Endothelial cell of umbilical vein (primary cell): Measurements from ENCODE around the gene PKP4. TPM values are rescaled to one million over a fixed set of nuclear protein-coding genes. Genes with fewer than 3 reads are reported as not detected.

Experiments
- BruUV-seq: library from RNA; stranded (reverse); fragments of 400-500 nt; replicated peaks from 2 replicates; lab custom pipeline; 2021; lab: Mats Ljungman, UMichigan
- CTCF ChIA-PET: fragments of 300-600, 350-600 bp; sonication (Branson Sonifier 250); formaldehyde crosslinking; loops from one replicate; lab custom pipeline; 2021; ENCODE audit warnings: antibody characterized with exemption, inconsistent platforms; lab: Charles Lee
- POLR2A ChIA-PET: fragments of 300-600, 350-600 bp; sonication (Branson Sonifier 250); formaldehyde crosslinking; loops from one replicate; lab custom pipeline; 2021; ENCODE audit warnings: antibody characterized with exemption, inconsistent platforms; lab: Charles Lee
- DNase-seq: peaks from one replicate; pipeline ENCODE4 v3.0.0-alpha.2; 2011; ENCODE audit warnings: low read depth, low spot score
- FAIRE-seq: peaks from 2 replicates; lab custom pipeline; 2011; peaks lifted over from hg19 to GRCh38; lab: Jason Lieb, UNC
- H2AFZ ChIP-seq: 2 replicates; pipeline ENCODE4 v1.6.0; 2012; ENCODE audit warnings: low read depth, low read length, control low read depth, inconsistent platforms
- H3K27ac ChIP-seq: 2 replicates; pipeline ENCODE4 v1.5.1; 2011; ENCODE audit warnings: low read depth, mild to moderate bottlenecking, control low read depth, low read length, moderate library complexity; ENCODE audit not compliant: insufficient read depth
- H3K27me3 ChIP-seq, 2 experiments: 2 replicates each; pipeline versions ENCODE4 v1.6.0 to v1.6.1; 2011; ENCODE audit warnings: low read length in 2 of 2, mixed read lengths in 1 of 2; ENCODE audit not compliant: control insufficient read depth in 2 of 2, insufficient read depth in 2 of 2
- H3K36me3 ChIP-seq, 2 experiments: 2 replicates in 1 of 2; 3 replicates in 1 of 2; pipeline ENCODE4 v1.5.1; 2011; ENCODE audit warnings: low read length in 2 of 2, mild to moderate bottlenecking in 1 of 2, moderate library complexity in 1 of 2; ENCODE audit not compliant: control insufficient read depth in 2 of 2, insufficient read depth in 2 of 2; ENCODE audit errors: extremely low read depth in 1 of 2
- H3K4me1 ChIP-seq: 3 replicates; pipeline ENCODE4 v1.5.1; 2011; ENCODE audit warnings: mild to moderate bottlenecking, low read length; ENCODE audit not compliant: control insufficient read depth, insufficient read depth; ENCODE audit errors: extremely low read depth
- H3K4me2 ChIP-seq: 2 replicates; pipeline ENCODE4 v1.6.1; 2011; ENCODE audit warnings: low read length, control low read depth, mixed read lengths; ENCODE audit not compliant: insufficient read depth
- H3K4me3 ChIP-seq, 3 experiments: fragments of 200-600 bp in 1 of 3; sonication (generic), shearing (Covaris generic) in 1 of 3; replicated peaks in 1 of 3; 2 replicates each; pipeline ENCODE4 v1.5.1; 2011 to 2016; ENCODE audit warnings: control low read depth in 3 of 3, low read length in 3 of 3, mild to moderate bottlenecking in 2 of 3, inconsistent platforms in 1 of 3, low read depth in 1 of 3, moderate library complexity in 1 of 3; ENCODE audit not compliant: insufficient read depth in 1 of 3
- H3K79me2 ChIP-seq: 2 replicates; pipeline ENCODE4 v1.6.0; 2012; ENCODE audit warnings: low read length, inconsistent platforms; ENCODE audit not compliant: control insufficient read depth, insufficient read depth
- H3K9ac ChIP-seq: replicated peaks from 2 replicates; pipeline ENCODE3; 2011; ENCODE audit warnings: low read length, control low read depth; ENCODE audit not compliant: insufficient read depth; ENCODE audit errors: extremely low read depth
- H3K9me1 ChIP-seq: replicated peaks from 3 replicates; pipeline ENCODE4 v1.6.0; 2011; ENCODE audit warnings: mild to moderate bottlenecking, low read length; ENCODE audit not compliant: control insufficient read depth, insufficient read depth; ENCODE audit errors: extremely low read depth
- H3K9me3 ChIP-seq: replicated peaks from 2 replicates; pipeline ENCODE4 v1.5.1; 2012; ENCODE audit warnings: low read length, inconsistent platforms; ENCODE audit not compliant: control insufficient read depth, insufficient read depth
- H4K20me1 ChIP-seq: replicated peaks from 2 replicates; pipeline ENCODE3; 2011; ENCODE audit warnings: mild to moderate bottlenecking, low read length; ENCODE audit not compliant: control insufficient read depth, insufficient read depth; ENCODE audit errors: extremely low read depth
- CTCF ChIP-seq, 2 donors: IDR thresholded peaks; 1 replicate in 1 of 2; 2 replicates in 1 of 2; pipeline ENCODE4 v1.5.1; 2011; ENCODE audit warnings: low read length in 2 of 2, mild to moderate bottlenecking in 2 of 2, moderate library complexity in 2 of 2, control low read depth in 1 of 2, inconsistent platforms in 1 of 2, low read depth in 1 of 2; ENCODE audit not compliant: insufficient read depth in 1 of 2; ENCODE audit errors: extremely low read depth in 1 of 2
- EZH2 ChIP-seq: IDR thresholded peaks from 2 replicates; pipeline ENCODE4 v1.6.1; 2012; ENCODE audit warnings: borderline replicate concordance, low read depth, mild to moderate bottlenecking, moderate library complexity, low read length, inconsistent platforms; ENCODE audit not compliant: severe bottlenecking
- FOS ChIP-seq: IDR thresholded peaks from 2 replicates; pipeline ENCODE4 v1.6.1; 2011; ENCODE audit warnings: mild to moderate bottlenecking, low read length, moderate library complexity, borderline replicate concordance; ENCODE audit not compliant: insufficient read depth
- GATA2 ChIP-seq: IDR thresholded peaks from 2 replicates; pipeline ENCODE4 v1.7.0; 2011; ENCODE audit warnings: low read depth, mild to moderate bottlenecking, moderate library complexity, mixed read lengths, low read length; ENCODE audit not compliant: insufficient read length, insufficient read depth
- JUN ChIP-seq: IDR thresholded peaks from 2 replicates; pipeline ENCODE4 v1.6.1; 2011; ENCODE audit warnings: borderline replicate concordance, low read depth; ENCODE audit not compliant: insufficient read length, insufficient read depth
- MAX ChIP-seq: IDR thresholded peaks from 2 replicates; pipeline ENCODE4 v1.6.1; 2011; ENCODE audit not compliant: insufficient read depth, insufficient read length
- MYC ChIP-seq: IDR thresholded peaks from one replicate; pipeline ENCODE4 v1.6.1; 2011; ENCODE audit warnings: mild to moderate bottlenecking, low read depth, low read length
- POLR2AphosphoS5 ChIP-seq: IDR thresholded peaks from 2 replicates; pipeline ENCODE4 v1.6.1; 2012; ENCODE audit warnings: low read depth, mild to moderate bottlenecking, control low read depth, low read length, moderate library complexity; ENCODE audit not compliant: insufficient read depth
- dilution Hi-C: fragments of 300-500 bp; cut with MboI; formaldehyde crosslinking; loops from one replicate; pipeline ENCODE4 v1.15.0; 2019; ENCODE audit warnings: low sequenced_read_pairs; ENCODE audit not compliant: extremely low pct_ligation_motif_present
- intact Hi-C: fragments of 100-400 bp; cut with micrococcal nuclease; formaldehyde crosslinking; loops from one replicate; pipeline ENCODE4 v1.10.0; 2022
- polyA plus RNA-seq, 4 experiments: library from polyadenylated mRNA; depleted of rRNA in 3 of 4; stranded (reverse) in 3 of 4; unstranded in 1 of 4; fragments of >200 nt; gene quantifications; 2 replicates each; pipeline versions ENCODE4 v1.2.1 to v1.2.3, GENCODE V29; 2011 to 2012; ENCODE audit warnings: missing spikeins in 1 of 4
- total RNA-seq: library from RNA; stranded (reverse); gene quantifications from 2 replicates; pipeline ENCODE4 v1.2.3, GENCODE V29; 2021

The PKP4 gene
- total and polyA plus RNA-seq, 2 donors (not counting 3 experiments of a cell fraction or from before 2014, with no cell fraction given) = 35.4 to 68.5 TPM

GRCh38 chr2:158507141-158507540, 50.4 kb downstream of the PKP4 start:
- ChIA-PET CTCF (interaction anchor here (0.9 kb wide), 1 partner anchor 10 kb away, joined by 3 read pairs; no protein-coding TSS in a partner anchor), POLR2A (no interaction called here)
- Histone ChIP-seq H3K27me3 (no peaks in the 10 kb centered on the region), H2AFZ (no peak overlapping the region), H3K4me3 (no peak overlapping the region), H3K4me2 (no peak overlapping the region), H3K9me1 (no peaks in the 10 kb centered on the region), H3K27ac (no peak overlapping the region), H3K9ac (no peak overlapping the region), H3K4me1 (no peaks in the 10 kb centered on the region), H3K36me3 (no peaks in the 10 kb centered on the region), H4K20me1 (peaks cover 2% of the 10 kb centered on the region), H3K9me3 (no peaks in the 10 kb centered on the region), H3K79me2 (peaks cover 31% of the 10 kb centered on the region)
- intact Hi-C loops = no loop called here
- DNase-seq (no peak), FAIRE-seq (no peak)
- dilution Hi-C loops = no loop called here
- TF ChIP-seq MYC (no peak), POLR2AphosphoS5 (no peak), MAX (no peak), EZH2 (no peak), GATA2 (no peak), JUN (no peak)
- BruUV-seq = no TSS peak

GRCh38 chr2:158507679-158508078, 50.9 kb downstream of the PKP4 start:
- H3K79me2 ChIP-seq = peaks cover 31% of the 10 kb centered on the region
- H3K27ac ChIP-seq = no peak overlapping the region
- no peak overlapping the region for H3K4me2 ChIP-seq
- peaks cover 2% of the 10 kb centered on the region for H4K20me1 ChIP-seq
- no peaks in the 10 kb centered on the region for H3K9me1 ChIP-seq
- no peak overlapping the region for H2AFZ ChIP-seq
- POLR2A ChIA-PET = no interaction called here
- no peak overlapping the region for H3K4me3 ChIP-seq
- DNase-seq (no peak), FAIRE-seq (no peak)
- no peak for TF ChIP-seq FOS
- no peak for TF ChIP-seq POLR2AphosphoS5
- no peak for TF ChIP-seq EZH2
- TF ChIP-seq CTCF (IDR thresholded peaks at IDR 0.05; ENCODE audit: extremely low read depth in 1 of 2, insufficient read depth in 1 of 2, low read depth in 1 of 2, low read length in 2 of 2) = no peak
- no peak for TF ChIP-seq MYC
- no peak overlapping the region for H3K9ac ChIP-seq
- no peaks in the 10 kb centered on the region for H3K27me3 ChIP-seq
- no TSS peak for BruUV-seq
- no peaks in the 10 kb centered on the region for H3K36me3 ChIP-seq
- no peaks in the 10 kb centered on the region for H3K9me3 ChIP-seq
- intact Hi-C loops = no loop called here
- H3K4me1 ChIP-seq = no peaks in the 10 kb centered on the region
- CTCF ChIA-PET = interaction anchor here (0.9 kb wide), 1 partner anchor 11 kb away, joined by 3 read pairs; no protein-coding TSS in a partner anchor
- dilution Hi-C loops = no loop called here
